RWPE1 (cell line): ENCODE measurements around the gene PRKAB1.
A peak's percentile ranks its signal among the peaks of the same experiment; 100 is the strongest.

Experiments
- CTCF ChIA-PET: fragments of 350-600 bp; sonication (Branson Sonifier 250); formaldehyde crosslinking; extraction: SDS; loops from one replicate; lab custom pipeline; 2021; lab: Yijun Ruan, JAX
- POLR2A ChIA-PET: fragments of 400-600 bp; formaldehyde crosslinking; extraction: SDS; loops from one replicate; lab custom pipeline; 2020; ENCODE audit warnings: antibody characterized with exemption; ENCODE audit not compliant: low non-redundant PET; lab: Yijun Ruan, JAX
- DNase-seq: peaks from one replicate; pipeline ENCODE4 v3.0.0; 2012; ENCODE audit warnings: low spot score
- H3K27ac ChIP-seq: fragments of 450-650 bp; 2 replicates; pipeline ENCODE4 v1.5.1; 2017
- CTCF ChIP-seq: fragments of 450-650 bp; conservative IDR thresholded peaks from 2 replicates; pipeline ENCODE4 v1.5.1; 2017; ENCODE audit warnings: low read depth, mild to moderate bottlenecking

Gene PRKAB1

GRCh38 chr12:119711693-119712092, 43.8 kb downstream of the PRKAB1 start:
- POLR2A ChIA-PET = no interaction called here
- no peak for DNase-seq
- CTCF ChIA-PET = interaction anchor here (1.0 kb wide), 1 partner anchor 17 kb away, joined by 3 read pairs; no protein-coding TSS in a partner anchor

GRCh38 chr12:119712721-119713120, 44.8 kb downstream of the PRKAB1 start:
- DNase-seq = no peak
- ChIA-PET POLR2A (no interaction called here), CTCF (no interaction called here)
- TF ChIP-seq CTCF = no peak
- no peak overlapping the region for H3K27ac ChIP-seq

More at GRCh38 chr12:119711693-119712092, 43.8 kb downstream of the PRKAB1 start:
- no peak overlapping the region for H3K27ac ChIP-seq
- TF ChIP-seq CTCF = no peak

- TF ChIP-seq CTCF = no peak
- POLR2A ChIA-PET = no interaction called here
- CTCF ChIA-PET = no interaction called here
- no peak overlapping the region for H3K27ac ChIP-seq
- DNase-seq = no peak
Observed at GRCh38 chr12:119713551-119714031, 45.7 kb downstream of the PRKAB1 start.

GRCh38 chr12:119714614-119715267, 46.8 kb downstream of the PRKAB1 start:
- no peak for TF ChIP-seq CTCF
- no peak for DNase-seq
- no peak overlapping the region for H3K27ac ChIP-seq
- ChIA-PET POLR2A (no interaction called here), CTCF (no interaction called here)

- no peak for TF ChIP-seq CTCF
- ChIA-PET CTCF (no interaction called here), POLR2A (no interaction called here)
- peak; percentile 16 for DNase-seq
- no peak overlapping the region for H3K27ac ChIP-seq
Observed at GRCh38 chr12:119715268-119715620, 47.3 kb downstream of the PRKAB1 start.

- peak overlapping the region; percentile 19; the same call in 1 of the 2 replicates for H3K27ac ChIP-seq
- ChIA-PET POLR2A (no interaction called here), CTCF (interaction anchor here (0.6 kb wide), 1 partner anchor 653 kb away, joined by 3 read pairs; no protein-coding TSS in a partner anchor)
- TF ChIP-seq CTCF = no peak
- DNase-seq = no peak
Observed at GRCh38 chr12:119718141-119718540, 50.2 kb downstream of the PRKAB1 start.
